ENCODE measurements around the gene POLR2F.

The POLR2F gene

DNA sequence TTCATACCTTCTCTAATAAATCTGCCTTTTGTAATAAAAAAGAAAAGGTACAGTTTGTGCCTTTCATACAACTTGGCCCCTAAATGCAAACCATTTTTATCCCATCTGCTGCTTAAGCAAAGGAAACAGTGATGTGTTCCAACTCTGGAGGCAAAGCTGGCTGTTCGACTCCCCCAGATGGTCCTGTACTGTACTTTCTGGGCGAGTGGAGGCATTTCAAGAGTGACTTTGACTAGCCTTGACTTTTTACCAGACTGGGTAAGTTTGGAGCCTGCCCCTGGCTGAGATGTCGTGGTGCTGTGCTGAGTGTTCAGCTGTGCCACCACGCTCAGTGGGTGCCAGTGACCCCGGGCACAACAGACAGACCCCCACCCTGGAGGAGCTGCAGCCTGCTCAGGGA, 37.2 kb upstream of the POLR2F start:
- TF ChIP-seq TEAD4 (IDR thresholded peaks at IDR 0.05): no peak
- no peak for TF ChIP-seq FOXM1 (IDR thresholded peaks at IDR 0.05; ENCODE audit: borderline replicate concordance, low read depth)
- no peak for TF ChIP-seq TCF12 (IDR thresholded peaks at IDR 0.05; ENCODE audit: low read depth)
- TF ChIP-seq NFIC (IDR thresholded peaks at IDR 0.05): no peak
- TF ChIP-seq, protein P1, sequence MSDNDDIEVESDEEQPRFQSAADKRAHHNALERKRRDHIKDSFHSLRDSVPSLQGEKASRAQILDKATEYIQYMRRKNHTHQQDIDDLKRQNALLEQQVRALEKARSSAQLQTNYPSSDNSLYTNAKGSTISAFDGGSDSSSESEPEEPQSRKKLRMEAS (IDR thresholded peaks at IDR 0.05): no peak
- TF ChIP-seq YY1 (IDR thresholded peaks at IDR 0.05; ENCODE audit: low read depth): no peak
- no peak for TF ChIP-seq EP300 (IDR thresholded peaks at IDR 0.05; ENCODE audit: borderline replicate concordance)
- TF ChIP-seq, protein P2, sequence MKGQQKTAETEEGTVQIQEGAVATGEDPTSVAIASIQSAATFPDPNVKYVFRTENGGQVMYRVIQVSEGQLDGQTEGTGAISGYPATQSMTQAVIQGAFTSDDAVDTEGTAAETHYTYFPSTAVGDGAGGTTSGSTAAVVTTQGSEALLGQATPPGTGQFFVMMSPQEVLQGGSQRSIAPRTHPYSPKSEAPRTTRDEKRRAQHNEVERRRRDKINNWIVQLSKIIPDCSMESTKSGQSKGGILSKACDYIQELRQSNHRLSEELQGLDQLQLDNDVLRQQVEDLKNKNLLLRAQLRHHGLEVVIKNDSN (IDR thresholded peaks at IDR 0.05): no peak
- TF ChIP-seq RAD21 (IDR thresholded peaks at IDR 0.05; ENCODE audit: low read depth): no peak
- no peak for TF ChIP-seq CREB1 (IDR thresholded peaks at IDR 0.05; ENCODE audit: low read depth)
- no peak for TF ChIP-seq TAF1 (IDR thresholded peaks at IDR 0.05; ENCODE audit: low read depth)
- TF ChIP-seq ZBTB7A (IDR thresholded peaks at IDR 0.05; ENCODE audit: low read depth): no peak
- no peak for TF ChIP-seq CEBPB (IDR thresholded peaks at IDR 0.05)
- TF ChIP-seq EGR1 (IDR thresholded peaks at IDR 0.05): no peak
- TF ChIP-seq, protein P3, sequence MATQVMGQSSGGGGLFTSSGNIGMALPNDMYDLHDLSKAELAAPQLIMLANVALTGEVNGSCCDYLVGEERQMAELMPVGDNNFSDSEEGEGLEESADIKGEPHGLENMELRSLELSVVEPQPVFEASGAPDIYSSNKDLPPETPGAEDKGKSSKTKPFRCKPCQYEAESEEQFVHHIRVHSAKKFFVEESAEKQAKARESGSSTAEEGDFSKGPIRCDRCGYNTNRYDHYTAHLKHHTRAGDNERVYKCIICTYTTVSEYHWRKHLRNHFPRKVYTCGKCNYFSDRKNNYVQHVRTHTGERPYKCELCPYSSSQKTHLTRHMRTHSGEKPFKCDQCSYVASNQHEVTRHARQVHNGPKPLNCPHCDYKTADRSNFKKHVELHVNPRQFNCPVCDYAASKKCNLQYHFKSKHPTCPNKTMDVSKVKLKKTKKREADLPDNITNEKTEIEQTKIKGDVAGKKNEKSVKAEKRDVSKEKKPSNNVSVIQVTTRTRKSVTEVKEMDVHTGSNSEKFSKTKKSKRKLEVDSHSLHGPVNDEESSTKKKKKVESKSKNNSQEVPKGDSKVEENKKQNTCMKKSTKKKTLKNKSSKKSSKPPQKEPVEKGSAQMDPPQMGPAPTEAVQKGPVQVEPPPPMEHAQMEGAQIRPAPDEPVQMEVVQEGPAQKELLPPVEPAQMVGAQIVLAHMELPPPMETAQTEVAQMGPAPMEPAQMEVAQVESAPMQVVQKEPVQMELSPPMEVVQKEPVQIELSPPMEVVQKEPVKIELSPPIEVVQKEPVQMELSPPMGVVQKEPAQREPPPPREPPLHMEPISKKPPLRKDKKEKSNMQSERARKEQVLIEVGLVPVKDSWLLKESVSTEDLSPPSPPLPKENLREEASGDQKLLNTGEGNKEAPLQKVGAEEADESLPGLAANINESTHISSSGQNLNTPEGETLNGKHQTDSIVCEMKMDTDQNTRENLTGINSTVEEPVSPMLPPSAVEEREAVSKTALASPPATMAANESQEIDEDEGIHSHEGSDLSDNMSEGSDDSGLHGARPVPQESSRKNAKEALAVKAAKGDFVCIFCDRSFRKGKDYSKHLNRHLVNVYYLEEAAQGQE (IDR thresholded peaks at IDR 0.05; ENCODE audit: low read depth): no peak

DNA sequence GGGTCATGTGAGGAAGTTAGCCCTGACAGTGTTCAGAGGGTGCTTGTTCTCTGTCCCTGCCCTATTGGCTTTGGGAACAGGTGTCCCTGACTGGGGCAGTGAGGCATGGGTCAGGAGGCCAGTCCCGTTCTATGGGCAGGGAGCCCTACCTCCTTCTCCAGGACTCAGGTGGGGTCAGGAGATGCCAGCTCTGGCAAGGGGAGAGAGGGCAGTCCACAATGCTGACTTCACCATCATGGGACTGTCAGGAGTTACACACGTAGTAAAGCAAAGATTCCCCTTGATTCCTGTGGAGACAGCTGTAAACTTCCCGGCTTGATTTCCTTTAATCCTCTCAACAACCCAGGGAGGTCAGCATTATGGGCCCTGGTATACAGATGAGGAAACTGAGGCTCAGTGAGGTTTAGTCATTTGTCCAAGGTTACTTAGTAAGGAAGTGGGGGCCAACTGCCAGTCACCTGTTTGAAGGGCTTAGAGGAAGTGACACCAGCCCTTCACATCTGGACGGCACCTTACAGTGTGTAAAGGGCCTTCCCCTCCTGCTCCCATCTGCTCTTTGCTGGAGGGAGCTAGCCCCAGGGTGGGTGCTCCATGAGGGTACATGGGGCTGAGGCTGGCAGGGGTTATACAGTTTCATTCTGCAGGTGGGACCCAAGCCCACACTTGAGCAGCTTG, 35.5 kb upstream of the POLR2F start:
- TF ChIP-seq, protein P1 (IDR thresholded peaks at IDR 0.05): no peak
- TF ChIP-seq, protein P3 (IDR thresholded peaks at IDR 0.05; ENCODE audit: low read depth): no peak
- TF ChIP-seq TAF1 (IDR thresholded peaks at IDR 0.05; ENCODE audit: low read depth) (no peak), TEAD4 (IDR thresholded peaks at IDR 0.05) (no peak), EGR1 (IDR thresholded peaks at IDR 0.05) (no peak), NFIC (IDR thresholded peaks at IDR 0.05) (no peak), YY1 (IDR thresholded peaks at IDR 0.05; ENCODE audit: low read depth) (no peak)
- TF ChIP-seq, protein P2 (IDR thresholded peaks at IDR 0.05): no peak

DNA sequence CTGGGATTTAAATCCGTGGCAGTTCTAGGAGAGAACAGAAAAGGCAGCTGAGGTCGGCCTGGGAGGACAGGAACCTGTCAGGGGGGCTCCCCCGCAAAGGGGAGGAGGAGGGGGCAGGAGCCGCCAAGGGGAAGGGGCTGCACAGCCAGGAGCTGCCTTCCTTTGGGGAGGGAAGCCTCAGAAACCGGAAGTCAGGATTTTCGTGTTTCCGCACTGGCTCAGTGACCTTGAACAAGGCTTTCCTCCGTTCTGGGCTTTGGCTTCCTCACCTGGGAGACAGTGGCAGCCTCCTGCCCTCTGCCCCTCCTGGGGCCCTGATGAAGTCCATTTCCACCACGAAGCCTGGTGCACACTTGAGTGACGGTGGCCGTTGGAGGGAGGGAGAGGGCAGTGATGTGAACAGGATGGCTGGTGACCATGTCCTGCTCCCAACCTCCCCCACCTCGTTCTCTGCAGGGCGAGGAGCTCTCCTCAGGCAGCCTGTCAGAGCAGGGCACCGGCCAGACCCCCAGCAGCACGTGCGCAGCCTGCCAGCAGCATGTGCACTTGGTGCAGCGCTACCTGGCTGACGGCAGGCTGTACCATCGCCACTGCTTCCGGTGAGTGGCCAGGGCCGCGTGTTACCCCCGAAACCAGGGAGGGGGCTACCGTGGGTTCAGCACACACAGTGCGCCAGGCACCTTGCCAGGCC, 34.8 kb upstream of the POLR2F start:
- TF ChIP-seq, protein P1 (IDR thresholded peaks at IDR 0.05): no peak
- TF ChIP-seq YY1 (IDR thresholded peaks at IDR 0.05; ENCODE audit: low read depth) (no peak), EP300 (IDR thresholded peaks at IDR 0.05; ENCODE audit: borderline replicate concordance) (no peak), NFIC (IDR thresholded peaks at IDR 0.05) (no peak), ZBTB7A (IDR thresholded peaks at IDR 0.05; ENCODE audit: low read depth) (no peak), EGR1 (IDR thresholded peaks at IDR 0.05) (no peak), FOXM1 (IDR thresholded peaks at IDR 0.05; ENCODE audit: borderline replicate concordance, low read depth) (no peak), TCF12 (IDR thresholded peaks at IDR 0.05; ENCODE audit: low read depth) (no peak), RAD21 (IDR thresholded peaks at IDR 0.05; ENCODE audit: low read depth) (no peak), CREB1 (IDR thresholded peaks at IDR 0.05; ENCODE audit: low read depth) (no peak), TEAD4 (IDR thresholded peaks at IDR 0.05) (no peak), CEBPB (IDR thresholded peaks at IDR 0.05) (no peak), TAF1 (IDR thresholded peaks at IDR 0.05; ENCODE audit: low read depth) (no peak)
- TF ChIP-seq, protein P3 (IDR thresholded peaks at IDR 0.05; ENCODE audit: low read depth): no peak
- TF ChIP-seq, protein P2 (IDR thresholded peaks at IDR 0.05): no peak

Data from Ishikawa (cell line).